Type B pancreatic cell (in vitro differentiated cells): Measurements from ENCODE around the gene TSHZ2. TPM values are rescaled to one million over a fixed set of nuclear protein-coding genes. Genes with fewer than 3 reads are reported as not detected.

Experiments used
- DNase-seq: peaks from one replicate; pipeline ENCODE4 v3.0.0; 2021; ENCODE audit warnings: mixed read lengths; ENCODE audit not compliant: unreplicated experiment; ENCODE audit errors: extremely low spot score
- H3K27ac Mint-ChIP-seq: 2 replicates; pipeline ENCODE4 v1.8.0; 2021; ENCODE audit warnings: mild to moderate bottlenecking, mixed read lengths
- H3K27me3 Mint-ChIP-seq: 2 replicates; pipeline ENCODE4 v1.8.0; 2021; ENCODE audit warnings: mixed read lengths
- H3K36me3 Mint-ChIP-seq: 2 replicates; pipeline ENCODE4 v1.8.0; 2021; ENCODE audit warnings: mixed read lengths
- H3K4me1 Mint-ChIP-seq: one replicate; pipeline ENCODE4 v1.8.0; 2021; ENCODE audit warnings: mixed read lengths; ENCODE audit not compliant: unreplicated experiment
- H3K4me3 Mint-ChIP-seq: 2 replicates; pipeline ENCODE4 v1.8.0; 2021; ENCODE audit warnings: mild to moderate bottlenecking, mixed read lengths
- H3K9me3 Mint-ChIP-seq: 2 replicates; pipeline ENCODE4 v1.8.0; 2021; ENCODE audit warnings: mixed read lengths
- total RNA-seq: library from RNA; stranded (reverse); gene quantifications from 2 replicates; pipeline ENCODE4 v1.2.1, GENCODE V29; 2021; ENCODE audit warnings: low replicate concordance
- TF ChIP-seq, protein P1 (sequence below): fragments of 200-600 bp; sonication (generic); conservative IDR thresholded peaks from 2 replicates; pipeline ENCODE4 v1.5.0; 2021; ENCODE audit warnings: antibody characterized with exemption, mild to moderate bottlenecking

The TSHZ2 gene
- total RNA-seq, 1 donor from 2014 or later: 45.5 TPM

DNA sequence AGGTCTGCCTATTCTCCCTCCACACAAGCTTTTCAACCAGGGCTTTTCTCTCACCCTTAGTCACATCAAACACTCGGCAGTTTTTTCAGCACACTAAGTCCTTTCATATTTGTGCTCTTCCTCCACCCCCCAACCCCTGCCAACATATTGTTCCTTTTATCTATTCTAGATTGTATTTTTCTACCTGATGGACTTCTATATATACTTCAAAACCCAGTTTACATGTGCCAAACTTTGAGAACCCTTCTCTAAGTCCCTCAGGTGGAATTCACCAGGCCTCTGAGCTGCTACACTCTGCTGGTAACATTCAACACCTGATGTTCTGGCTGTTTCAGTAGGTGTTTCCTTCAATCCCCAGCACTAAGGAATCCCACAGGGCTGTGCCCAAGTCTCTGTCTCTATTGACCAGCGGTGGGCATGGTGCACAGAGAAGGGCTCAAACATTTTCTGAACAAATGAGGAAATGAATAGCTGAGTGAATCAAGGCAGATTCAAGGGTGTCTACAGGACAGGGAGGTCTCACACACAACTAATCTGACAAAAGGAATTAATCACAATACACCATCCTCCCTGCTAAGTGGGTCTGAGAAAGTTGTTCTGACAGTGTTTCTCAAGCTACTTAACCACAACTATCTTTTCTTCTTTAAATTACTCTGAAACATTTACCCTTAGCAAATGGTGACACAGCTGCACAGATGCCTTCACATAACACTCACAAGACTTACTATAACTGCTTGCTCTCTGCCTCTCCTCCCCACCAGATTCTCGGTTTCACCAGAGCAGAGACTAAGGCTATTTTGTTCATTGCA lies 166.5 kb downstream of the TSHZ2 start:
- H3K27me3 Mint-ChIP-seq: peaks cover 6% of the 10 kb centered on the region
- peaks cover 4% of the 10 kb centered on the region for H3K9me3 Mint-ChIP-seq
- no peak overlapping the region for H3K4me3 Mint-ChIP-seq
- no peak for DNase-seq
- no peak overlapping the region for H3K27ac Mint-ChIP-seq
- H3K4me1 Mint-ChIP-seq: peaks cover 44% of the 10 kb centered on the region
- peaks cover 28% of the 10 kb centered on the region for H3K36me3 Mint-ChIP-seq
- TF ChIP-seq, protein P1, sequence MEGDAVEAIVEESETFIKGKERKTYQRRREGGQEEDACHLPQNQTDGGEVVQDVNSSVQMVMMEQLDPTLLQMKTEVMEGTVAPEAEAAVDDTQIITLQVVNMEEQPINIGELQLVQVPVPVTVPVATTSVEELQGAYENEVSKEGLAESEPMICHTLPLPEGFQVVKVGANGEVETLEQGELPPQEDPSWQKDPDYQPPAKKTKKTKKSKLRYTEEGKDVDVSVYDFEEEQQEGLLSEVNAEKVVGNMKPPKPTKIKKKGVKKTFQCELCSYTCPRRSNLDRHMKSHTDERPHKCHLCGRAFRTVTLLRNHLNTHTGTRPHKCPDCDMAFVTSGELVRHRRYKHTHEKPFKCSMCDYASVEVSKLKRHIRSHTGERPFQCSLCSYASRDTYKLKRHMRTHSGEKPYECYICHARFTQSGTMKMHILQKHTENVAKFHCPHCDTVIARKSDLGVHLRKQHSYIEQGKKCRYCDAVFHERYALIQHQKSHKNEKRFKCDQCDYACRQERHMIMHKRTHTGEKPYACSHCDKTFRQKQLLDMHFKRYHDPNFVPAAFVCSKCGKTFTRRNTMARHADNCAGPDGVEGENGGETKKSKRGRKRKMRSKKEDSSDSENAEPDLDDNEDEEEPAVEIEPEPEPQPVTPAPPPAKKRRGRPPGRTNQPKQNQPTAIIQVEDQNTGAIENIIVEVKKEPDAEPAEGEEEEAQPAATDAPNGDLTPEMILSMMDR: no peak

DNA sequence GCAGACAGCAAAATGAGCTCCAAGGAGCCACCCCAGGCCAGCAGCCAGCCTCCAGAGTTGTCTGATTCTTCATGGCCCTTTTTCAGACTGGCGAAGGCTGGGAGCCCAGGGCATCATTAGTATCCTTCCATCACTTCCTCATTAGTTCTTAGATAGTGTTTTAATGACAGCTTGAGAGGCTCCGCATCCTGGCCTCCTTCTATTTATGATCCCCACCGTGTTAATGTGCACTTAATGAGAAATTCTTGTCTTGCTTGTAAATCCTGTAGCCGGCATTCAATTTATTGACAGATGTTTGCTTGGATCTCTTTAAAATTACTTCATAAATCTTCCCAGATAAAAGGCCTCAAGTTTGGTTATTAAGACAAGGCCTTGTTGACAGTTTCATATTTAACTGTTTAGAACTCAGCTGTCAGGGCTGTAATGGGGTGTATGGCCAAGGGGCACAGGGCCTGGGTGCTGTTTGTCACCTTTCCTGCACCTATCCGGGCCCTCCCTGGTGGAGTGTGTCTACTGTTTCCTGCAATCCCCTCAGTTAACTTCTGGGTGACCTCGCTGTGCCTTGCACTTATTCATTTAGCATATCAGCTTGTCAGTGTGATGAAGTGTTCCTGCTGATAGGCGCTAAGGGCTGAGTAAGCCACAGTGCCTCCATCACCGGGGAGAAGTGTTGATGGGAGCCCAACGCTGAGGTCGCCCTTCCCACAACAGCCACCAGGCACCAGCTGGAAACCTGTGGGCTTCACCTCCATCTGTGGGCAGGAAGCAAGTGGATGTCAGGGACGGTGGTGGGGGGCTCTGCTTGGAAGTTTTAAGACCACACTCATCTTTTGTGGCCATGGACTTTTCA lies 169.3 kb downstream of the TSHZ2 start:
- DNase-seq: no peak

DNA sequence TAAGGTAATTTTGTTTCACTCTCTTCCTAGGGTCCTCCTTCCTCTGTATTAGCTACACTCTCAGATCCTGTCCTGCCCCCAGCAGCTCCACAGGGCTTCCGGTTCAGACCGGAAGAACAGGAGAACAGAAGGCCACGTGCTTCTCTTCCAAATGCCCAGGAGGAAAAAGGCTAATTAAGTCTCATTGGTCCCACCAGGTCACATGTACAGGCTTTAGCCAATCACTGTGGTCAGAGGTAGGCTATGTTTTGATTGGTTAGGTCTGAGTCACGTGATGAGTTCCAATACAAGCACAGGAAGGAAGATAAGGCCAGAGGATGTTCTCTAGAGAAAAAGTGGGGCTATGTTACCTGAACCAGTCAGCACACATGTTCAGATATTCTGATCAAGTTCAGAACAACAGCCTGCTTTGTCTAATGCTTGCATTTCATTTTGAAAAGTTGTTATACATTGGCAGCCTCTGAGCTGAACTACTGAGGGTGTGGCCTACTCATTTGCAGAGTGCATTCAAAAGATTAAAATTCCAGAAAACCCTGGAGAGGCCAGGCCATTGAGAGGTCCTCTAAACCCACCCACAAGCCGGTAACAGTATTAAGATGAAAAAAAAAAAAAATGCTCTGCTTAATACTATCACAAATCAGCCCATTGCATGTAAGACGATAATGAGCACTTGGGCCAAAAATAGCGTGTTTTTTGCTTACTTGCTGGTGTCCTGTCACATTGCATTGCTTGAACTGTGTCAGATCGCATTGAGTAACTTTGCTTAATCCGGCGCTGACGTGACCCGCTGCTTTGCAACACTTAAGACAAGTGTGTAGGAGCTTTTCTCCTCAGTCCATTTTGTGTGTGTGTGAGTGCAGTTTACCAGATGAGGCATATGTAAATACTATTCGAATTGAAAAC lies 170.3 kb downstream of the TSHZ2 start:
- peak overlapping the region; percentile 54 for H3K27ac Mint-ChIP-seq
- H3K36me3 Mint-ChIP-seq: peaks cover 31% of the 10 kb centered on the region
- H3K4me3 Mint-ChIP-seq: peak overlapping the region; percentile 24

More for the DNA sequence above, 169.3 kb downstream of the TSHZ2 start:
- H3K36me3 Mint-ChIP-seq: peaks cover 33% of the 10 kb centered on the region
- TF ChIP-seq, protein P1: no peak
- peaks cover 6% of the 10 kb centered on the region for H3K27me3 Mint-ChIP-seq
- H3K4me3 Mint-ChIP-seq: peak overlapping the region; percentile 16
- H3K4me1 Mint-ChIP-seq: peaks cover 58% of the 10 kb centered on the region
- peak overlapping the region; percentile 54 for H3K27ac Mint-ChIP-seq
- peaks cover 5% of the 10 kb centered on the region for H3K9me3 Mint-ChIP-seq

DNA sequence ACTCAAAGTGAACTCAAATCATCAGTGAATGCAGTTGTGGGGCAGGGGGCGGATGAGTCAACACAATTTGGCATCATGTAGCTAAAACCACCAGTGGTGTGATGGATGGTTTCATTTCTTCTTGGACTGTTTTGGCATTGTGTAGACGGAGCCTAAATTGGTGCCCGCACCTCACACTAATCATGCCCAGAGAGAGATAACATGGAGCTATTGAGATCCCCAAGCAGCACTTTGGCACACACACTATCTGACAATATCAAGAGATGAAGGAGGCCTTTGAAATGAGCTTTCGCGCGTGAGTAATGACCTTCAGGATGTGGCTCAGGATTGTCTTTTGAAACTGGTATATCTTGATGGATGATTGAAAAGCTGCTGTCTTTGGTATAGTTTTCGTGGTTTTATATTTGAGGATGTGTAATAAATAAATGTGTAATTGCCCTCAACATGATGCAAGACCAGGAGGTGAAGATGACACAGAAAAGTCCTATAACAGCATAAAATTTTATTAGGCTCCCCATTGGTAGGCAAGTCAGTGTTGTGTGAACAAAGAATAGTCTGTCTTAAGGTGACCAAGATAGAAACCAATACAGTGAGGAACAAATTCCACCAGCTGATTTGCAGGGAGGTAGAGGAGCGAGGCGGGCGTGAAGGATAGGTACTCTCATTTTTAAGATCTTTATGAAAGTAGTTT lies 174.2 kb downstream of the TSHZ2 start:
- H3K36me3 Mint-ChIP-seq: peaks cover 22% of the 10 kb centered on the region
- no peak for DNase-seq
- TF ChIP-seq, protein P1: no peak
- H3K27ac Mint-ChIP-seq: no peak overlapping the region
- peaks cover 5% of the 10 kb centered on the region for H3K9me3 Mint-ChIP-seq
- no peak overlapping the region for H3K4me3 Mint-ChIP-seq
- peaks cover 3% of the 10 kb centered on the region for H3K27me3 Mint-ChIP-seq
- peaks cover 68% of the 10 kb centered on the region for H3K4me1 Mint-ChIP-seq

More for the DNA sequence above, 170.3 kb downstream of the TSHZ2 start:
- peaks cover 6% of the 10 kb centered on the region for H3K27me3 Mint-ChIP-seq
- peaks cover 56% of the 10 kb centered on the region for H3K4me1 Mint-ChIP-seq
- no peak for DNase-seq
- H3K9me3 Mint-ChIP-seq: peaks cover 5% of the 10 kb centered on the region
- TF ChIP-seq, protein P1: no peak
